HG02970 (cell line): ENCODE results near the gene DNMBP.
A peak's percentile ranks its signal among the peaks of the same experiment; 100 is the strongest.
"Not testable (repeated sequence)": the region's sequence is repeated elsewhere in the genome, so short reads cannot be mapped to it uniquely, and the experiment has no call there.

ENCODE experiments used
- ATAC-seq: cut with Tn5 transposase; IDR thresholded peaks from one replicate; pipeline ENCODE4 v1.9.1; 2021; ENCODE audit warnings: mild to moderate bottlenecking, moderate library complexity, moderate number of reproducible peaks; ENCODE audit not compliant: unreplicated experiment, low FRiP score

The DNMBP gene

DNA sequence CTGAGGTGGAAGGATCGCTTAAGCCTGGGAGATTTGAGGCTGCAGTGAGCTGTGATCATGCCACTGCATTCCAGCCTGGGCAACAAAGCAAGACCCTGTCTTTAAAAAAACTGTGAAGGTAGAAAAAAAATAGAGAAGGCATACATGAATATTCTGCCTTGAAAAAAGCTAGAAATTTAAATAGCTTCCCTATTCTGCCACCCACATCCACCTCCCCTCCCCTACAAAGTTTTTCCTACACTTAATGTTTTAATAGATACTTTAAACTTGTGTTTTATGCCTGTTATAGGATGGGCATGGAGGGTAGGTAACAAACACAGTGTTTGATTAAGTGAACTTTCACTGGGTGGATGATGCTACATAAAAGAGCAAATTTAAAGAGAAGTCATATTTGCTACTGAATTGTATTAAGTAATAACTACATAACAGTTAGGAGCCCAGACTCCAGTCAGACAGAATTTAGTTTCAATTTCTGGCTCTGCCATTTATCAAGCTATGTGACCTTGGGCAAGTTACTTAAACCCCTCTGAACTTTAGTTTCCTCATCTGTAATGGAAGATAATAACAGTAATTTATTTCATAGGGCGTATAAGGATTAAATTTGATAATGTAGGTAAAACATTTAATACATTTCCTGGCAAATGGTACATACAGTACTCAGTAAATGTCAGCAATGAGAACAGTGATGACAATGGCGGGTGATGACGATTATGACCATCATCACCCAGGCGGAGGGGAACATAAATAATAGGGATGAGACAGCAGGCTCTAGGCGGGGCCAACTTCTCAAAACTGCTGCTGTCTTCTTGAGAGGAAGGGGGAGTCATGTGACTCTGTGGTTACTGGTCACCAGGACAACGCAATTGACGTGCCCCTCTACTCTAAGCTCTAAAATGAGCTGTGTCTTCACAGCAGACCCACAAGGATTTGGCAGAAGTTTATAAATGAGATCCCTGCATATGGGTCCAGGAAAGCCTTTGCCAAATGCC is 15.8 kb downstream of the DNMBP start:
- peak; percentile 64 for ATAC-seq

- ATAC-seq, result not testable (repeated sequence)
Measured at GRCh38 chr10:99985637-99986036, 24.1 kb downstream of the DNMBP start.

- ATAC-seq, result no peak
Measured at GRCh38 chr10:99984211-99985034, 25.3 kb downstream of the DNMBP start.

DNA sequence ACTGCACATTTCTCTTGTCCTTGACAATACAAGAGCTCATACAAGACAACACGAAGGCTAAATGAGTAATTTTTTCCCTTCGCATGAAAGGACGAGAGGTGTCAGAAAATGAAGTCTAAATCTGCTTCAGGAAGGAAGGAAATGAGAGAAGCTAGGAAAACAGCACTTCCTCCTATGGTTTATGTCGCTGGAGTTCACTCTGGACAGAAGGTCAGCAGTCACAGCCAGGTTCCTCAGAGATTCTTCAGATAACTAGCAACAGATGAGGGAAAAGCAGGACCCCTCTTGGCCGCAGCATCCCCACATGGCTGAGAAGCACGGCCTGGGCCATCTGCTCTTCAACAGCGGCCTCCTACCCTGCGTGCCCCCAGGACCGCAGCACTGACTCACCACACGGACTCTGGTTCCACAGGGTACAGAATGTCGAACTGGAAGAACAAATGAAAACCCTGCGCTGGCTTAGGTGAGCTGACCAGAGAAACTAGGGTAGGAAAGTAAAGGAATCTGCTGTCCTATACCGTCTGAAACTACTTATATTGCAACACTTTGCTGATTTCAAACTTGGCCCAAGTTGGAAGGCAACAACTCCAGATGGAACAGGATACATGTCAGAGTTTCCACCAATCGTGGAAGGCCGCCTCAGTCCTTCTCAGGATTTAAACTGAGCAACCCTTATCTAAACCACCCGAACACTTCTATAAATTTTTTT is 26.3 kb downstream of the DNMBP start:
- no peak for ATAC-seq

- ATAC-seq, result no peak
Measured at GRCh38 chr10:99982728-99983127, 27.0 kb downstream of the DNMBP start.

DNA sequence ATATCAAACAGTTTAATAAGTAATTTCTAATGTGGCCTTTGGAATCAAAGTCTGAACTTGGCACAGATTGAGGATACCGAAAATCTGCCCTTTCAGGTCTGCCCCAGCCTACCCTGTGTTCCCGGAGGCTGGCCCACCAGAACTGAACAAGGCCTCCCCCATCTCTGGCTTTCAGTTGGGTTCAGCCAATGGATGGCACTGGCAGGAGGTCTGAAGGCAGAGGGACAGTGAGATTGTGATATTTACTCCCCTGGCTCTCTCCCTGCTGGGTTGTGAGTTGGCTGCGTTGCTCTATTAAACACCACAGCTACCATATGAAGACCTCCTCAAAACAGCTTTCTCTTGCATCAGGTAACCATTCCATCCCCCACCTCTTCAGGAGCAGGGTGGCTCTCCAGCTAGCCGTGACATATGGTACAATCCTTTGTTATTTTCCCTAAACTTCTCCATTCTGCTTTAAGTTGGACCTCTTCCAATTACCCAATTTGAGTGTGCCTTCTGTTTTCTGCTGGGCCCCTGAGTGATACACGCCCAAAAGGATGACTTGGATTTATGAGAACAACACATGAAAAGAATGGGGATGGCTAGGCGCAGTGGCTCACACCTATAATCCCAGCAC is 28.1 kb downstream of the DNMBP start:
- no peak for ATAC-seq

GRCh38 chr10:99979066-99979685 is 30.6 kb downstream of the DNMBP start:
- no peak for ATAC-seq

GRCh38 chr10:99977916-99978315 is 31.8 kb downstream of the DNMBP start:
- no peak for ATAC-seq

DNA sequence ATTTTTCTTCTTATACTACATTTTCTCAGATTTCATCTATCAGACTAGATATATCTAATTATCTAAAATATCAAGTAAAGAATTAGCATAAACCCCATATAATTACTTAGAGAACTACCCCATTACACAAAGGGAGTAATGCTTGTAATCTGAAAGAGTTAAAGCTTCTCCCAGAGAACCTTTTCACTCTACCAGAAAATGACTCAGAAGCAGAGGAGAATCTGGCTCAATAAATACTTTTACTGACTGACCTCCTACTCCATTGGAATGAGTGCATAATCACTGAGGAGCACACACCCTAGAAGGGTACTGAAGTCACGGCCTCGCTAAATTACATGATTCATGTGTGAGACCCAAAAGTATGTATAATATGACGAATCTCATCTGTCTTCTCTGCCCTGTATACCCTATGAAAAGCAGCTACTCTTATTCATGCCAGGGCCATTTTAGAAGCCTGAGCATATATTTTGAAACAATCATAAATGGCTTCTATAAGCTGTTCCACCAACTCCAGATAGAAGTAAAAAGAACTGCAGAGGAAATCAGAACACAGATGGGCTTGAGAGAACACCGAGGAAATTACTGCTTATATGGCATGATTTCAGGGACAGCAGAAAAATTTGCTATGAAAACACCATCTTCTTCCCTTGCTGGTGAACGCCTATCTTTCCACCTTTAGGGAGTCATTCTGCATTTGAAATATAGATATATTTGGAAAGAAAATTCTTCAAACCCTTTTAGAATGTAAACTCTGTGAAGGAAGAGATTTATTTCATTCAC is 32.7 kb downstream of the DNMBP start:
- ATAC-seq, result no peak

DNA sequence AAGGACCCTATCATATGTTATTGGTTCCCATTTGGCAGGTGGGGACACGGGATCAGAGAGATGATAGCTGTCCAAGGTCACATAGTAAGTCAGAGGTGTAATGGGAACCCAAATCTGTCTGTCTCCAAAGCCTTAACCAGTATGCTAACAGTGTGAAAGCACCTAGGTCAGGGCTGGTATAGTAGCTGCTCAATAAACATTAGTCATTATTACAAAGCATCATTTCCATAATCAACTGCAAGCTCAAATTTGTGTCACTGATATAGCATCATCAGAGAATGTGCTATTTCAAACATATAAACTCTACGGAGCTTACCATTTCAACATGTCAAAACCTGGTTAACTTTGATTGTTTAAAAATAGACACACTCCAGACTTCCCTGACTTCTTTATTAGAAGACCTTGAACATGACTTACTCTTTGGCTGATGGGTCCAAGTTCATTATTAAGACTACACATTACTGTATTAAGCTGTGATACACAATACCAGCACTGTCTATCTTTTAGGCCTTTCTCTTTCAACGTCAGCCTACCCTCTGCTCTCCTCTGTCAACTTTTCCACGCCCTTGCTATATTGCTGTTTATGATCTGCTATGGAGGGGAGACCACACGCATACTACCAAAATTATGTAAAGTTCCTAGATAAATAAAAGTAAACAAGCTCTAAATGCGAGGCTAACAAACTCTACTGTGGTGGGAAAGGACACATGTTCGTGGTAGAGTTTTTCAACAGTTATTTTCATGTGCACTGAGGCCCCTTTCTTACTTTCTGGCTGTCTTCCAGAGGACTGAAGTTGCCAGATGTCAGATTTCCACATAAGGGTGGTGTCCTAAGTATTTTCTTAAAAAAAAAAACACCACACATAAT is 33.6 kb downstream of the DNMBP start:
- no peak for ATAC-seq

DNA sequence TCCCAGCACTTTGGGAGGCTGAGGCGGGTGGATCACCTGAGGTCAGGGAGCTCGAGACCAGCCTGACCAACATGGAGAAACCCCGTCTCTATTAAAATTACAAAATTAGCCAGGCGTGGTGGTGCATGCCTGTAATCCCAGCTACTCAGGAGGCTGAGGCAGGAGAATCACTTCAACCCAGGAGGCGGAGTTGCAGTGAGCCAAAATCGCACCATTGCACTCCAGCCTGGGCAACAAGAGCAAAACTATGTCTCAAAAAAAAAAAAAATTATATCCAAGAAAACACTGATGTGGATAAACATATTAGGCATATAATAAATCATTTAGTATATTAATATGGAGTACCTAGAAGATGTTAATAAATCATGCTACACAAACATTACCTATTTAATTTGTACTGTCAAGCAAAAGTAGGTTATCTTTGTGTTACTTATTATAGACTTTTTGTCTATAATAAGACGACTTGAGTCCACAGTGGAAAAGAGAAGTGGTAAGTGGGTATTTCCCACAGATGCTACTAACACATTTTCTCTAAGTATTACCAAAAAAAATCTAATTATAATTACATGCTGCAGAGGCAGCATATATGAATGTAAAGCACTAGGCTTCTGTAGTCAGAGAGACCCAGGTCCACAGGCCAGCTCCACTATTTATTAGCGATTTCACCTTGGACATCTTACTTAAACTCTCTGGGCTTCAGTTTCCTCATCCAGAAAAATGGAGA is 34.5 kb downstream of the DNMBP start:
- ATAC-seq, result no peak

- no peak for ATAC-seq
Measured at GRCh38 chr10:99973190-99973589, 36.6 kb downstream of the DNMBP start.

- no peak for ATAC-seq
Measured at GRCh38 chr10:99967961-99968360, 41.8 kb downstream of the DNMBP start.

DNA sequence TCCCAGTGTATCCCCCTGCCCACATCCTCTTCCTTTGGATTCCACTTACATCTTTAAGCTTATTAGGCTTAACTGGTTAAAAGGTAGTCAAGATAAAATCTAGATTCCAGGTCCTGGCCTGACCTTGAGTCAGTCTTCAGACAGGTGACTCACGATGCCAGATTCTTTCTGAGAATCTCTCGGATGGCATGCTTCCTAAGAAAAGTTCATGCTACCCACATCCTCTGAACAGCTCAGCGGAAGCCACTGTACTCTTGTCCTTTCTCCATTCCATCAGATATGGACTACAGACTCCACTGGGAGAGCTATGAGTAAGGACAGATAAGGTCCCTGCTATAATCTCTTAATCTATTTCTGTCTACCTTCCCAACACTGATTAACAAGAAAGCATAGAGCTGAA is 43.4 kb downstream of the DNMBP start:
- ATAC-seq, result no peak

DNA sequence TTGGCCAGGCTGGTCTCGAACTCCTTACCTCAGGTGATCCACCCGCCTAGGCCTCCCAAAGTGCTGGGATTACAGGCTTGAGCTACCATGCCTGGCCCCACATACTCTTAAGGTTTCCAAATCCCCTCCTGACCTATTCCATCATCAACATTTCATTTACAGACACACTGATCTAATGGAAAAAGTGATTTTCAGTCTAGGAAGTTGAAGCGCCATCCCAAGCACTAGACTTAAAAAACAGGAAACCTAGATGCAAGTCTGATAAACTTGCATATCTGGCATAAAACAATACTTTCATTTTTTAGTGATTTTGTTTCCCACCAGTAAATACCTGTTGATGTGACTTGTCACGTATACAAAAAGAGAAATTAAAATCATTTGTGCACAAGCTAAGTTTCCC is 44.0 kb downstream of the DNMBP start:
- ATAC-seq, result no peak

- no peak for ATAC-seq
Measured at GRCh38 chr10:99964791-99965190, 45.0 kb downstream of the DNMBP start.

DNA sequence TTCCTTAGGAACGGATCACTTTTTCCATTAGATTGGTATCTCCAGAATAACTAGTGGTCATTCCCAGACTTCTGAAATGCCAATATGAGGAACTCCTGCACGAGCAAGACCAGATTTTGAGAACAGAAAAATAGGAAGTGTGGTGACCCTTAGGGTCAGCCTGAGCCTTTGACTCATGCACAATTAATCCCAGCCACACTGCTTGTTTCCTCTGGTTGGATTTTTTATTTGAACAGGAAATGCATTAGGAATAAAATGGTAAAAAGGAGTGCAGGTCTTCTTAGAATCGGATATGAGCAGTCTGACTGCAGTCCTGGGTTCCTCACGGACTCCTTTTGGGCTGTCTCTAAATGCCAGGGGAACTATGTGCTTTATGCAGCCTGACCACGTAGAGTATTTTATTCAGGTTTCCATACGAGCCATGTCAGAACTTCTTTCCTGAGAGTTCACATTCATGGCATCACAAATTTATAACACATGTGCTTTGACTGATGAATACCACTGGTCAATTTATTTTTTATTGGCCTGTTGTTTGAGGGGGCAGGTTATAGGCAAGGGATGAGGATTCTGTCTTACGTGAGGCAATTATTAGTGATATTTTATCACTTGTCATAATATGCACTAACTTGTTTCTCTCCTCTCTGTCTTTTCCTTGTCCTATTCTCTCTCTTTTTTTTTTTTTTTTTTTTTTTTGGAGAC is 46.1 kb downstream of the DNMBP start:
- not testable (repeated sequence) for ATAC-seq
